ENCODE measurements around the gene KDM6B.
"Not testable (repeated sequence)": the region's sequence is repeated elsewhere in the genome, so short reads cannot be mapped to it uniquely, and the experiment has no call there.

The KDM6B gene, protein sequence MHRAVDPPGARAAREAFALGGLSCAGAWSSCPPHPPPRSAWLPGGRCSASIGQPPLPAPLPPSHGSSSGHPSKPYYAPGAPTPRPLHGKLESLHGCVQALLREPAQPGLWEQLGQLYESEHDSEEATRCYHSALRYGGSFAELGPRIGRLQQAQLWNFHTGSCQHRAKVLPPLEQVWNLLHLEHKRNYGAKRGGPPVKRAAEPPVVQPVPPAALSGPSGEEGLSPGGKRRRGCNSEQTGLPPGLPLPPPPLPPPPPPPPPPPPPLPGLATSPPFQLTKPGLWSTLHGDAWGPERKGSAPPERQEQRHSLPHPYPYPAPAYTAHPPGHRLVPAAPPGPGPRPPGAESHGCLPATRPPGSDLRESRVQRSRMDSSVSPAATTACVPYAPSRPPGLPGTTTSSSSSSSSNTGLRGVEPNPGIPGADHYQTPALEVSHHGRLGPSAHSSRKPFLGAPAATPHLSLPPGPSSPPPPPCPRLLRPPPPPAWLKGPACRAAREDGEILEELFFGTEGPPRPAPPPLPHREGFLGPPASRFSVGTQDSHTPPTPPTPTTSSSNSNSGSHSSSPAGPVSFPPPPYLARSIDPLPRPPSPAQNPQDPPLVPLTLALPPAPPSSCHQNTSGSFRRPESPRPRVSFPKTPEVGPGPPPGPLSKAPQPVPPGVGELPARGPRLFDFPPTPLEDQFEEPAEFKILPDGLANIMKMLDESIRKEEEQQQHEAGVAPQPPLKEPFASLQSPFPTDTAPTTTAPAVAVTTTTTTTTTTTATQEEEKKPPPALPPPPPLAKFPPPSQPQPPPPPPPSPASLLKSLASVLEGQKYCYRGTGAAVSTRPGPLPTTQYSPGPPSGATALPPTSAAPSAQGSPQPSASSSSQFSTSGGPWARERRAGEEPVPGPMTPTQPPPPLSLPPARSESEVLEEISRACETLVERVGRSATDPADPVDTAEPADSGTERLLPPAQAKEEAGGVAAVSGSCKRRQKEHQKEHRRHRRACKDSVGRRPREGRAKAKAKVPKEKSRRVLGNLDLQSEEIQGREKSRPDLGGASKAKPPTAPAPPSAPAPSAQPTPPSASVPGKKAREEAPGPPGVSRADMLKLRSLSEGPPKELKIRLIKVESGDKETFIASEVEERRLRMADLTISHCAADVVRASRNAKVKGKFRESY (N-terminal part only)

DNA sequence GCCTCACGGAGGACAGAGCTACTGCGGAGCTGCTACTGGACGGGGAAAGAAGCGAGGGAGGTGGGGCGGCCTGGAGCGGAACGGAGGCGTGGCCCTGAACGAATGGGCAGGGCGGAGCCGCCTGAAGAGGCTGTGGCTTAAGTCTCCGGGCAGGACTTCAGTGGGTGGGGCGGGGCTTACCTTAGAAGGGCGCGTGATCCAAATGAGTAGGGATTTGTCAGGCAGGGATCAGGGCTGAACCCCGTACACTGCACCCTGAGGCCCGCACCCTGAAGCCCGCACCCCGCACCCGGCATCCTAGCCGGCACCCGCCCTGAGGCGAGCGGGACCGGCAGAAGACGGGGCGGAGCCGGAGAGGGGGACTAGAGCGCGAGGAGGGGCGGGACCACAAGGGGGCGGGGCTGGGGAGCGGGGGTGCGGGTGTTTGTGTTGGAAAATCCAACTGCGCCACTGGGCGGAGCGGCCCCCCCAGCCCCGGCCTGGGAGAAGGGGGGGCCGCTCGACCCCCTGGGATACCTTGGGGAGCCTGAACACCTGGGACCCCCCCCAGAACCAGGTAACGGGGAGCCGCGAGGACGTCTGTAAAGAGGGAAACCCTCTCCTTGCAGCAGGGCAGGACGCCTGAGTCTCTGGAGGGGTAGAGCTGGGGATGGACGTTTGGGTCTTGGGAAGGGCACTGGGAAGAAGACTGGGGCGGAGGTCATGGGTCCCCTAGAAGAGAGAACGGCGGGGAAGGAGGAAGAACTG lies at the start of gene KDM6B:
Gene KDM6B (plus strand): TSS at position 423 of the 747 bp plus-strand sequence. CDS start 11,338 bp downstream, outside the sequence.
- peak; percentile 97 for DNase-seq

DNA sequence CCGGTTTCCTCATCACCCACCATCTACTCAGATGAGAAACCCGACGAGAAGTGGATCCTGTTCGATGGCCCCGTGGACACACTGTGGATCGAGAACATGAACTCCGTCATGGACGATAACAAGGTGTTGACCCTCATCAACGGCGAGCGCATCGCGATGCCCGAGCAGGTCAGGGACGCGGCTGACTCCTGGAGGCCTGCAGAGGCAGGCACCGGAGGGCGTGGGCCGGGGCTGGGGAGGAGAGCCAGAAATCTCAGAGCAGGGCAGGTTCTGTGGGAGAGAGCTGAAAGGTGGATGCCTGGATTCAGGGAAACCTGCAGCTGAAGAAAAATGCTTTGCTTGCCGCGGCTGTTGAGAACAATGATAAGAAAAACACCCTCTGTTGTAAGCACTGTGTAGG lies 47.2 kb upstream of the KDM6B start:
- no peak for DNase-seq

DNA sequence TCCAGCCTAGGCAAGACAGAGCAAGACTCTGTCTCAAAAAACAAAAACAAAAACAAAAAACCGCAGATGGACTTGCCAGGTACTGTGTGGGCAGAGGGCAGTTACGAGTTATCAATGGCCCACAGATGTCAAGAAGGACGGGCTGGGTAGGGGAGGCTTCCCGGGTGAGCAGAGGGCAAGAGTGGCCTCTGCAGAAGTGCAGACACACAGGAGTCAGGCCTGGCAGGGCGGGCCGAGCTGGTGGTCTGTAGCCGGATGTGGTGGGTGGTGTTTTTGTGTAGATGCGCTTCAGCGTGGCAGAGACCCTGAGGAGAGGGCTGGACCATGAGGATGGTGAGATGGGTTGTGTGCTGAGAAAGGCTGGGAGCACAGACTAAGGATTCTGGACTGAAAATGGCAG lies 44.9 kb upstream of the KDM6B start:
- DNase-seq: no peak

DNA sequence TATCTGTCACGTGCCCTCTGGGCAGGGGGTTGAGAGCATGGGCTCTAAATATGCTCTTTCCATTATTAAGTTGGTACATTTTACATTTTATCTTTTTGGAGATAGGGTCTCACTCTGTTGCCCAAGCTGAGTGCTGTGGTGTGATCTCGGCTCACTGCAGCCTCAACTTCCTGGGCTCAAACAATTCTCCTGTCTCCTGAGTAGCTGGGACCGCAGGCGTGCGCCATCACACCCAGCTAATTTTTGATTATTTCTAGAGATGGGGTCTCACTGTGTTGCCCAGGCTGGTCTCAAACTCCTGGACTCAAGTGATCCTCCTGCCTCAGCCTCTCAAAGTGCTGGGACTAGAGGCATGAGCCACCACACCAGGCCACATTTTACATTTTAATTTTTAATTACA lies 43.9 kb upstream of the KDM6B start:
- DNase-seq: no peak

DNA sequence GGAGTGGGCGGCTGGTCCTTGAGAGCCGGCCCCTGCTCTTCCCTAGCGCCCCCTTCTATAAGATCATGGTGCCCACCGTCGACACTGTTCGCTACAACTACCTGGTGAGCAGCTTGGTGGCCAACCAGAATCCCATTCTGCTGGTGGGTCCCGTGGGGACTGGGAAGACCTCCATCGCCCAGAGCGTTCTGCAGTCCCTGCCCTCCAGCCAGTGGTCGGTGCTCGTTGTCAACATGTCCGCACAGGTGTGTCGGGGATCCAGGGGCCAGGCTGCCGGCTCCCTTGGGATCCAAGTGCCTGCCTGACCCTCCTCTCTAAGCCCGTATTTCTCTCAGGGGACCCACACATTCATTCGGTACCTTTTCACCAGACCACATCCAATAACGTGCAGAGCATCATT lies 41.4 kb upstream of the KDM6B start:
- DNase-seq: no peak

DNA sequence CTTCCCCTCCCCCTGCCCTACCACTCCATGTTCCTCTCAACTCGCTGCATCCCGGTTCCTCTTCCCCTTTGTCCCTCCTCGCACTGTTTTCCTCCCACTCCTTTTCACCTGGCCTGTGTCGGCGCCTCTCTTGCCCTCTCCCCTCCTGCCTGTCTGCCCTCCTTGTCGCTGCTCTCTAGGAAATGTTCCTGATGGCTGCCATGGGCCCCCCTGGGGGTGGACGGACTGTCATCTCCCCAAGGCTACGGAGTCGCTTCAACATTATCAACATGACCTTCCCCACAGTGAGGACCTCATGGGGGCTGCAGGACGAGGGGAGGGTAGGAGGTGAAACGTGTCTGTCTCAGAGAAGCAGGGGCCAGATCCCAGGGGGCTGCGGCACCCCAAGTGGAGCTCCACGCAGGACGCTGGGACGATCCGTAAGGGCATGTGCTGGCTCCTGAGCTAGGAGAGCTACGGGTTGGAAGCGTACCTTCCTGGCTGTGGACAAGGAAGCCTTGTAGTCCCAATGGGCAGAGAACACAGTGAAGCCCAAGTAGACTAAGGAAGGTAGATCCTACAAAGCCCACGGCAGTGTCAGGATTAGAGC lies 39.8 kb upstream of the KDM6B start:
- no peak for DNase-seq

DNA sequence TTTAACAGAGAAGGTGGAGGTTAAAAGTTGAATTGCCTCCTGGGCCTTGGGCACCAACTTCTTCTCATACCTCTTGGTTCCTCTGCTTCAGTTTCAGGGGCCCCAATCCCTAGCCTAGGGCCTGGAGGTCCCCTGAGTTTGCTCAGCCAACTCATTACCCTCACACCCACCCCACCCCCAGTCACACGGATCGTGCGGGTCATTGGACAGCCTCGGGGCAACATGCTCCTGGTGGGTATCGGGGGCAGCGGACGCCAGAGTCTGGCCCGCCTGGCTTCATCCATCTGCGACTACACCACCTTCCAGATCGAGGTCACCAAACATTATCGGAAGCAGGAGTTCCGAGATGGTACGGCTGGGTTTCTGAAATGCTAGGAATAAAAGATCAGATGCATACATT lies 36.0 kb upstream of the KDM6B start:
- no peak for DNase-seq

DNA sequence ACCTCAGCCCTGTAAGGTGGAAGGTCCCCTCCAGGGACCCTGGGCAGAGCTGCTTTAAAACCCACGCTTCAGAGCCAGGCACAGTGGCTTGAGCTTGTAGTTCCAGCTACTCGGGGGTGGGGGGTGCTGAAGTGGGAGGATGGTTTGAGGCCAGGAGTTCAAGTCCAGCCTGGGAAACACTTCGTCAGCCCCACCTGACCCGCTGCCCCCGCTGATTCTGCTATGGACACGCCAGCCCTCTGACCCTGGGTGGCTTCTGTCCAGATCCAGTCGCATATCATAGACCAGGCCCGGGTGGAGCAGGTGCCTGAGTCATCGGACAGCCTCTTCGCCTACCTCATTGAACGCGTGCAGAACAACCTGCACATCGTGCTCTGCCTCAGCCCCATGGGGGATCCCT lies 35.2 kb upstream of the KDM6B start:
- no peak for DNase-seq

DNA sequence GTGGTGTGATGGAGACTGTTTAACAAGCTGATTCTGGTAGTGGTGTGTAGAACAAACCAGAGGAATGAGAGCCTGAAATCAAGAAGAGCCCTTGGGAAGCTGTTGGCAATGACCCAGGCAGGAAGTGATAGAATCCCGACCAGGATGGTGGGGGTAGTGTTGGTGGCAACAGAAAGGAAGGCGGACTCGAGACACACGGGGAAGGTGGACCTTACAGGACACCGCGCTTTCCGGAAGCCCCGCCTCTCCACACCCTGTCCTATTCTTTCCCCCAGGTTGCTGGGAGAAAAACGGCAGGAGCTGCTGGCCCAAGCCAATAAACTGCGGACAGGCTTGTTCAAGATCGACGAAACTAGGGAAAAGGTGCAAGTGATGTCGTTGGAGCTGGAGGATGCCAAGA lies 30.0 kb upstream of the KDM6B start:
- DNase-seq: no peak

DNA sequence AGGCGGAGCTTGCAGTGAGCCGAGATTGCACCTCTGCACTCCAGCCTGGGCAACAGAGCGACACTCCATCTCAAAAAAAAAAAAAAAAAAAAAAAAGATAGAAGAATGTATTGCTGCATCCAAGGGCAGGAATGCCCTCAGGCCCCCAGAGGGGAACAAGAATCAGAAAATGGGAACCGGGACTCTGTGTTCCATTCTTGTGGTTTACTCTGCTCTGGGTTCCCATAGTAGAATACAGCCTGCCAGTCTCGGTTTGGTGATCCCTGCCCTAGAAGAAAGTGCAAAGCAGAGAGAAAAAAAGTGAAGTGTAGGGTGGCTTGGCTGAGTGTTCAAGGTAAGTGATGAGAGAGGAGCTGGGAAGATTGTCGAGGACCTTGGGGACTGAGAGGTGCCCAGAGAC lies 27.4 kb upstream of the KDM6B start:
- DNase-seq: no peak

DNA sequence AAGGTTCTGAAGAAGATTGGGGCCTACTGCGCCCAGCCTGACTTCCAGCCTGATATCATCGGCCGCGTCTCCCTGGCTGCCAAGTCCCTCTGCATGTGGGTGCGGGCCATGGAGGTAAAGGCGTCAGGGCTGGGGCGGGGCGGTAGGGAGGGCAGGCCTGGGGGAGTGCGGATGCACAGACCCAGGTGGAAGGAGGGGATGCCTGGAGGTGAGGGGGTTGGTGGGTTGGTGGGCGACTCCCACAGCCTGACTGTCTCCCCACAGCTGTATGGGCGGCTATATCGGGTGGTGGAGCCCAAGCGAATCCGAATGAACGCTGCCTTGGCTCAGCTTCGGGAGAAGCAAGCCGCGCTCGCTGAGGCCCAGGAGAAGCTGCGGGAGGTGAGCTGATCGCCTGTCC lies 26.8 kb upstream of the KDM6B start:
- no peak for DNase-seq

DNA sequence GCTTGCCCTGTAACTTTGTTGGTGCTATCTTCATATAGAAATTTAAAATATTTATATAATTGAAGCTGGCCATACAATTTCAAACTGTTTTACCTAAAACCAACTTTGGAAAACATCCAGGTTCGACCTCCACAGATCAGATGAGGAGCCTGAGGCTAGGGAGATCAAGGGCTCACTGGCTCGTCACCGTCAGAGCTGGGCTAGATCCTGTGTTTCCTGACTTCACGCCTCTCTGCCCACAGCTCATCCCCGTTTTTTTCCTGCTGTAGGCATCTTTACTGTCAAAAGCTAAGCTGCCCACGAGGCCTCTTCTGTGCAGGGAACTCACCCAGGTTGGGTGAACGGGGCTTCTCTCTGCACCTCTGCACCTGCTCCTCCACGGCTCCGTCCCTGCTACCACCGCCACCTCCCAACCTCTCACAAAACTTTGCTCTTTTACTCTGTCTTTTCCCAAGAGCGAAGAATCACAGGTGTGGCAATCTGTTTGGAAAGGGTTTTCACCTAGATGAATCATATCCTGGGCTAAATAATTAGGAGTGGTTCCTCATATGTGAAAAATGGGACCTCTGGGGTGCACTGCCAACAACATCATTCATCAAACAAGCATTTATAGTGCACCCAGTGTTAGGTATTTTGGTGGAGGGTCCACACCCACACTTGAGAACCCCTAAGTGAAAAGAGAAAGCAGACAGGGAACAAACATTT lies 24.8 kb upstream of the KDM6B start:
- no peak for DNase-seq

DNA sequence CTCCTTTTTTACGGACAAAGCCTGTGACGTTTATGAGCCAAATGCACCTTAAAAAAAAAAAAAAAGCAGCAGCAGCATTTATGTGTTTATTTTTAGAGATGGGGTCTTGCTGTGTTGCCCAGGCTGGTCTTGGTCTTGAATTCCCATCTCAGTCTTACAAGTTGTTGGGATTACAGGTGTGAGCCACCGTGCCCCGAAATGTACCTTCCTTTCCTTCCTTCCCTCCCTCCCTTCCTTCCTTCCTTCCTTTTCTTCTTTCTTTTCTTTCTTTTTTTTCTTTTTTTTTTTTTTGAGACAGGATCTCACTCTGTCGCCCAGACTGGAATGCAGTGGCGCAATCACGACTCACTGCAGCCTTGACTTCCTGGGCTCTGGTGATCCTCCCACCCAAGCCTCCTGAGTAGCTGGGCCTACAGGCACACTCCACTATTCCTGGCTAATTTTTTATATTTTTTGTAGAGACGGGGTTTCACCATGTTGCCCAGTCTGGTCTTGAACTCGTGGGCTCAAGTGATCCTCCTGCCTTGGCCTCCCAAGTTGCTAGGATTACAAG lies 24.1 kb upstream of the KDM6B start:
- DNase-seq: not testable (repeated sequence)

DNA sequence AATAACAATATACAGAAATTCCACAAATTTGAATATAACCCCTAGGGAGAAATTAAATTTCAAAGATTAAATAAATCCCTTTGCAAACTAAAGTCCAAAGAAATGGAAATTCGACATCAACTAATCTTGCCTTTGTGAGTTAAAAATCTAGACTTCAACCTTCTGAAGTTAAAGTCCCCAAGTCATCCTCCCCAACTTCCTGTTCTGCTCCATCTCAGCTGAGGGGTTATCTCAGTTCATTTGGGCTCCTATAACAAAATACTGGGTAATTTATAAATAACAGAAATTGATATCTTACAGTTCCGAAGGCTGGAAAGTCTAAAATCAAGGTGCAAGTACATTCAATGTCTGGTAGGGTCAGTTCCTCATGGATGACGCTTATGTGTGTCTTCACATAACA lies 22.8 kb upstream of the KDM6B start:
- peak; percentile 9 for DNase-seq

DNA sequence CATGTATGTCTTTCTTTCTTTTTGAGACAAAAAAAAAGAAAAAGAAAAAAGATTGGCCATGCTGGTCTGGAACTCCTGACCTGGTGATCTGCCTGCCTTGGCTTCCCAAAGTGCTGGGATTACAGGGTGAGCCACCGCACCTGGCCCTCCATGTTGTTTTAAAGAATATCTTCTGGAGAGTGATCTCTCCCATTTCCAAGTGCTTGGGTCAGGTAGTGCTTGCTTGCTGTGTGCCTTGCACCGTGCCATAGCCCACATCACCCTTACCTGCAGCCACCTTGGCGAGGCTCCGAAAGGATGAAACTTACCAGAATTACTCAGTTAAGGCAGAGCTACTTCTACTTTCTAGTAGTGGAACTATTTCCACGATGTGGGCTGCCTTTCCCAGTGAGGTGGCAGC lies 19.0 kb upstream of the KDM6B start:
- no peak for DNase-seq

DNA sequence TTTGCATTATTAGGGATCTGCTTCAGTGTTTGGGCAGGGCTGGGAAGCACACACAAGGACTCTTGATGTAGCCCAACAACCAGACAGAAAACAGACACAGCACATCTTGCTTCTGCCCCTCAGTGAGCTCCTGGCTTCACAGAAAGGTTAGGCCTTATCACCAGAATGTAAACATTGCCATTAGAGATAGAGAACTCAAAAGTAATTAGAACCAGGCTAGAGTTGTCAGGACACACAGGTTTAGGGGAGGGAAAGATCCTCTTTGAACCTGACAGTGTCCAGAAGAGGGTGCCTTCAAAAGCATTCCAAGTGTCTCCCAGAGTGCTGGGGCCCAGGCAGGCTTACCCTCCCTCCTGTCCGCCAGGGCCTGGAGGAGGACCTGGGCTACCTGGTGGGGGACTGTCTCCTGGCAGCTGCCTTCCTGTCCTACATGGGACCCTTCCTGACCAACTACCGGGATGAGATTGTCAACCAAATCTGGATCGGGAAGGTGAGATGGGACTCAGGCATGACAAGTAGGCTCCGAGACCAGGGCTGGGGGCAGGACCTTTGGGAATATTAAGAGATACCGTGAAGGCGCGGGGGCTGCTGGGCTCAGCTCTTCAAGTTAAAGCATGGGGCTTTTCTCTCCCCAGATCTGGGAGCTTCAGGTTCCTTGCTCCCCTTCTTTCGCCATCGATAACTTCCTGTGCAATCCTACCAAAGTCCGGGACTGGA lies 16.9 kb upstream of the KDM6B start:
- DNase-seq: no peak

DNA sequence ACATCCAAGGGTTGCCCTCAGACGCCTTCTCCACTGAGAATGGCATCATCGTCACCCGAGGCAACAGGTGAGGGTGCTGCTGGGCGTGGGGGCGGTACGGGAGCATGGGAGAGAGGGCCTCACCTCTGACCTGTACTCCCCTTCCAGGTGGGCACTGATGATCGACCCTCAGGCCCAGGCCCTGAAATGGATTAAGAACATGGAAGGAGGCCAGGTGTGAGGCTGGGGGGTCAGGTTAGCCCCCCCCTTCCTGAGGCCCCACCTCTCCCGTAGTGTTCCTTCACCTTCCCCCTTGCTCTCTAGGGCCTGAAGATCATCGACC lies 16.4 kb upstream of the KDM6B start:
- no peak for DNase-seq

DNA sequence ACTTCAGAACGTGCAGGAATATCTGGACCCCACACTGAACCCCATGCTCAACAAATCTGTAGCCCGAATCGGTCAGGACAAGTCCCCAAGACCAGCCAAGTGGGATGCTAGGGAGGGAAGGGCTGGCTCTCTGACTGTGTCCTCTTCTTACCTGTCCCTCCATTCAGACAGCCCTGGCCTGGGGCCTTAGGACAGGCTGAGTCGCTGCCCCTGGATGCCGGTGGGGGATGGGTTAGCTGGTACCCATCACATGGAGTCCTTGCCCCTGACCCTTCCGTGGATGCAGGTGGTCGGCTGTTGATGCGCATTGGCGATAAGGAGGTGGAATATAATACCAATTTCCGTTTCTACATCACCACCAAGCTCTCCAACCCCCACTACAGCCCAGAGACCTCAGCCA lies 16.0 kb upstream of the KDM6B start:
- DNase-seq: no peak

DNA sequence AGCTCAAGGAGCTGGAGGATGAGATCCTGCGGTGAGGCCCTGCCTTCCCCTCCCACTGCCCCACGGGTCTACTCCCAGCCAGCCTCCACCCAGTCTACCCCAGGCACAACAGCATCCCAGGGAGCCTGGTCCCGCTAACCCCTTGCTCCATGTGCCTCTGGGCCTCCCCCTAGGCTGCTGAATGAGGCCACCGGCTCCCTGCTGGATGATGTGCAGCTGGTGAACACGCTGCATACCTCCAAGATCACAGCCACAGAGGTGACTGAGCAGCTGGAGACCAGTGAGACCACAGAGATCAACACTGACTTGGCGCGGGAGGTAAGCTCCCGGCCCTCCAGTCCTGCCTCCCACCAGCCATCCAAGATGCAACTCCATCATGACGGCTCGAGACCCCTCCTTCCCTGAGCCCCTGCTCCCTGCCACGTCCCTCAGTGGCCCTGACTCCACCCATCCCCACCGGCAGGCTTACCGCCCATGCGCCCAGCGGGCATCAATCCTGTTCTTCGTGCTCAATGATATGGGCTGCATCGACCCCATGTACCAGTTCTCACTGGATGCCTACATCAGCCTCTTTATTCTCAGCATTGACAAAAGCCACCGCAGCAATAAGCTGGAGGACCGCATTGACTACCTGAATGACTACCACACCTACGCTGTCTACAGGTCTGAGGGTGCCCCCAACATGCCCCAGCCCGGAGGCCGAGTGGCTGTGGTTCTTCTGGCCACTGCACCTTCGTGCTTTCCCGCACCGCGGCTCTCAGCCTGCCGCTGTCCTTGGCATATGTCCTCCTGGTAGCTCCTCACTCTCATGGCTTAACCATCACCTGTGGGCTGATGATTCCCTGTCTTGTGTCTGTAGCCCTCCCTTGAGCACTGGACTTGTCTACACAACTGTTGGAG lies 15.0 kb upstream of the KDM6B start:
- no peak for DNase-seq

DNA sequence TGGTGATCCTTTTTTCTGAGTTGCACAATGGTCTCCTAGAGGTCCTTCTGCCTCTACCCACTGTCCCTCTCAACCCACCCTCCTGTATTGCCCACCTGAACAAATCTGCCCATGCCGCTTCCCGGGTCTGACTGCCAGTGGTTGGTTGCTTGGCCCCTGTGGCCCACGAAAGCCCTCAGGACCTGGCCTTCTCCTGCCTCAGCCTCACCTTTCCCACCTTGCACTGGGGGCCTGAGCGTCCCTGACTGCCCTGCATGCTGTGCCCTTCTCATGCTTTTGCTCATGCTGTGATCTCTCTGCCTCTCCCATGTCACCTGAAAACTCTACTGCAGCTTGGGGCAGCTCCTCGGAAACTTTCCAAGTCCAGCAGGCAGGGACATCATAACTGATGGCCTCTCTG lies 13.8 kb upstream of the KDM6B start:
- no peak for DNase-seq

Measured in OCI-M1 (cell line).